ENCODE results near the gene ADAMTS10. TPM values are rescaled to one million over a fixed set of nuclear protein-coding genes. Genes with fewer than 3 reads are reported as not detected.

ADAMTS10 gene
- total and polyA plus RNA-seq, 2 donors (not counting 3 experiments of a cell fraction or from before 2014, with no cell fraction given): 15.8 to 17.4 TPM

DNA sequence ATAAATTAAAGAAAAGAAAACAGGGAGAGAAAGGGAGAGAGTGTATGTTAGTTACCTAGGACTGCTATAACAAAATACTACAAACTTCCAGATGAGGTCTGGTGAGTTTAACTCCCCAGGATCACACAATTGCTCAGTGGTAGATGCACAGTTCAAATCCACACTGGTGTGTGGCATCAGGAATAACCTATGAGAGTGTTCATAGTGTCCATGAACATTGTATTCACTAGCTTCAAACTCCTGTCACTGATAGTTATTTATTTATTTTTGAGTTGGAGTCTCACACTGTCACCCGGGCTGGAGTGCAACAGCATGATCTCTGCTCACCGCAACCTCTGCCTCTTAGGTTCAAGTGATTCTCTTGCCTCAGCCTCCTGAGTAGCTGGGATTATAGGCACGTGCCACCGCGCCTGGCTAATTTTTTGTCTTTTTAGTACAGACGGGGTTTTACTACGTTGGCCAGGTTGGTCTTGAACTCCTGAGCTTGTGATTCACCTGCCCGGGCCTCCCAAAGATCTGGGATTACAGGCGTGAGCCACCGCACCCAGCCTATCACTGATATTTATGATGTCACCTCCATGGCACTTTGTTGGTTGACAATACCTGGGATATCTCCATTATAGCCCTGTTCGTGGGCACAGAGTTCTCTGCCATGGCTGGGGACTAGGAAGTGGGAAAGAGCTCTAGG lies 19.6 kb upstream of the ADAMTS10 start, which contains the start of gene NFILZ:
Gene NFILZ, plus strand, starts transcription at position 638 of the 688 bp plus-strand sequence. CDS start 46,133 bp downstream, outside the sequence.
- TF ChIP-seq JUN (IDR thresholded peaks at IDR 0.05; ENCODE audit: borderline replicate concordance, insufficient read depth, insufficient read length, low read depth): no peak
- TF ChIP-seq POLR2AphosphoS5 (IDR thresholded peaks at IDR 0.05; ENCODE audit: insufficient read depth, low read depth, low read length): no peak
- no peak for TF ChIP-seq POLR2A (IDR thresholded peaks at IDR 0.05; ENCODE audit: low read depth, low read length)
- TF ChIP-seq, protein P1, sequence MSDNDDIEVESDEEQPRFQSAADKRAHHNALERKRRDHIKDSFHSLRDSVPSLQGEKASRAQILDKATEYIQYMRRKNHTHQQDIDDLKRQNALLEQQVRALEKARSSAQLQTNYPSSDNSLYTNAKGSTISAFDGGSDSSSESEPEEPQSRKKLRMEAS (IDR thresholded peaks at IDR 0.05; ENCODE audit: insufficient read depth, insufficient read length): no peak
- TF ChIP-seq, protein P2, sequence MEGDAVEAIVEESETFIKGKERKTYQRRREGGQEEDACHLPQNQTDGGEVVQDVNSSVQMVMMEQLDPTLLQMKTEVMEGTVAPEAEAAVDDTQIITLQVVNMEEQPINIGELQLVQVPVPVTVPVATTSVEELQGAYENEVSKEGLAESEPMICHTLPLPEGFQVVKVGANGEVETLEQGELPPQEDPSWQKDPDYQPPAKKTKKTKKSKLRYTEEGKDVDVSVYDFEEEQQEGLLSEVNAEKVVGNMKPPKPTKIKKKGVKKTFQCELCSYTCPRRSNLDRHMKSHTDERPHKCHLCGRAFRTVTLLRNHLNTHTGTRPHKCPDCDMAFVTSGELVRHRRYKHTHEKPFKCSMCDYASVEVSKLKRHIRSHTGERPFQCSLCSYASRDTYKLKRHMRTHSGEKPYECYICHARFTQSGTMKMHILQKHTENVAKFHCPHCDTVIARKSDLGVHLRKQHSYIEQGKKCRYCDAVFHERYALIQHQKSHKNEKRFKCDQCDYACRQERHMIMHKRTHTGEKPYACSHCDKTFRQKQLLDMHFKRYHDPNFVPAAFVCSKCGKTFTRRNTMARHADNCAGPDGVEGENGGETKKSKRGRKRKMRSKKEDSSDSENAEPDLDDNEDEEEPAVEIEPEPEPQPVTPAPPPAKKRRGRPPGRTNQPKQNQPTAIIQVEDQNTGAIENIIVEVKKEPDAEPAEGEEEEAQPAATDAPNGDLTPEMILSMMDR (IDR thresholded peaks at IDR 0.05; ENCODE audit: extremely low read depth in 1 of 2, insufficient read depth in 1 of 2, low read depth in 1 of 2, low read length in 2 of 2): no peak
- TF ChIP-seq GATA2 (IDR thresholded peaks at IDR 0.05; ENCODE audit: insufficient read depth, insufficient read length, low read depth, low read length): no peak
- no peak for TF ChIP-seq FOS (IDR thresholded peaks at IDR 0.05; ENCODE audit: borderline replicate concordance, insufficient read depth, low read length)
- no peak for TF ChIP-seq MYC (IDR thresholded peaks at IDR 0.05; ENCODE audit: low read depth, low read length)

More for the DNA sequence above, 19.6 kb upstream of the ADAMTS10 start, which contains the start of gene NFILZ:
- no peak within 1 kb of the TSS for H3K4me3 ChIP-seq (replicated peaks in 1 of 3; ENCODE audit: insufficient read depth in 1 of 3, low read depth in 1 of 3, low read length in 3 of 3)
- no peaks in the 10 kb centered on the region for H3K4me1 ChIP-seq (ENCODE audit: control insufficient read depth, extremely low read depth, insufficient read depth, low read length)
- no peak within 1 kb of the TSS for H3K4me2 ChIP-seq (ENCODE audit: insufficient read depth, low read length)
- POLR2A ChIA-PET: no interaction called here
- CTCF ChIA-PET: interaction anchor here (0.8 to 1.4 kb wide), 2 partner anchors 12 to 14 kb away, joined by 3 to 6 read pairs; no protein-coding TSS in a partner anchor
- H4K20me1 ChIP-seq (replicated peaks; ENCODE audit: control insufficient read depth, extremely low read depth, insufficient read depth, low read length): no peaks in the 10 kb centered on the region
- FAIRE-seq (no peak), DNase-seq (ENCODE audit: low read depth, low spot score) (no peak)
- H3K9me1 ChIP-seq (replicated peaks; ENCODE audit: control insufficient read depth, extremely low read depth, insufficient read depth, low read length): no peaks in the 10 kb centered on the region
- H2AFZ ChIP-seq (ENCODE audit: low read depth, low read length): no peak within 1 kb of the TSS
- no peaks in the 10 kb centered on the region for H3K9me3 ChIP-seq (replicated peaks; ENCODE audit: control insufficient read depth, insufficient read depth, low read length)
- no TSS peak for BruUV-seq (replicated peaks)
- intact Hi-C loops (cut with micrococcal nuclease) (no loop called here), dilution Hi-C loops (cut with MboI; ENCODE audit: extremely low pct_ligation_motif_present, low sequenced_read_pairs) (no loop called here)
- no peaks in the 10 kb centered on the region for H3K27me3 ChIP-seq (ENCODE audit: control insufficient read depth in 2 of 2, insufficient read depth in 2 of 2, low read length in 2 of 2)
- H3K79me2 ChIP-seq (ENCODE audit: control insufficient read depth, insufficient read depth, low read length): no peaks in the 10 kb centered on the region
- no peak within 1 kb of the TSS for H3K9ac ChIP-seq (replicated peaks; ENCODE audit: extremely low read depth, insufficient read depth, low read length)
- H3K36me3 ChIP-seq (ENCODE audit: control insufficient read depth in 2 of 2, extremely low read depth in 1 of 2, insufficient read depth in 2 of 2, low read length in 2 of 2): no peaks in the 10 kb centered on the region
- no peak within 1 kb of the TSS for H3K27ac ChIP-seq (ENCODE audit: insufficient read depth, low read depth, low read length)

Measured in endothelial cell of umbilical vein (primary cell).